Measurements from ENCODE around the gene CNST.
A peak's percentile ranks its signal among the peaks of the same experiment; 100 is the strongest.

The CNST gene, protein sequence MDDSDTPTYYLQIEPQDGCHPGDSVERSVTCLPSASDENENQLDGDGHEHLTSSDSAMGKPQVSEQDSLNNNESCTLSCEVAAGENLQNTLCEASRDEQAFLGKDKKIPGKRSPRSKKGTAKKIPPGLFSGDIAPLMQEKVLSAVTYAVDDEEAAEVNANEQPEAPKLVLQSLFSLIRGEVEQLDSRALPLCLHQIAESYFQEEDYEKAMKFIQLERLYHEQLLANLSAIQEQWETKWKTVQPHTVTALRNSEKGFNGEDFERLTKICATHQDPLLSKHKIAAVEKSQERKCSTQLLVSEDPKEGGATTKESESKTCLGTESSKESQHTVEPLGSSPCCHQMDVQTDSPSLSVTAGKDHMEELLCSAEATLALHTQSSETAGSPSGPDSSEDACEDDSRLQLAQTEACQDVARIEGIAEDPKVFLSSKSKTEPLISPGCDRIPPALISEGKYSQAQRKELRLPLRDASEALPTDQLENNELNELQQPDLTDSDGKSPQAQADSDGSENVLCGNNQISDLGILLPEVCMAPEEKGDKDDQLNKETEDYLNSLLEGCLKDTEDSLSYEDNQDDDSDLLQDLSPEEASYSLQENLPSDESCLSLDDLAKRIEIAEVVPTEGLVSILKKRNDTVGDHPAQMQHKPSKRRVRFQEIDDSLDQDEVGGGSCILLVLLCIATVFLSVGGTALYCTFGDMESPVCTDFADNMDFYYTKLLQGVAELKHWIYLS

DNA sequence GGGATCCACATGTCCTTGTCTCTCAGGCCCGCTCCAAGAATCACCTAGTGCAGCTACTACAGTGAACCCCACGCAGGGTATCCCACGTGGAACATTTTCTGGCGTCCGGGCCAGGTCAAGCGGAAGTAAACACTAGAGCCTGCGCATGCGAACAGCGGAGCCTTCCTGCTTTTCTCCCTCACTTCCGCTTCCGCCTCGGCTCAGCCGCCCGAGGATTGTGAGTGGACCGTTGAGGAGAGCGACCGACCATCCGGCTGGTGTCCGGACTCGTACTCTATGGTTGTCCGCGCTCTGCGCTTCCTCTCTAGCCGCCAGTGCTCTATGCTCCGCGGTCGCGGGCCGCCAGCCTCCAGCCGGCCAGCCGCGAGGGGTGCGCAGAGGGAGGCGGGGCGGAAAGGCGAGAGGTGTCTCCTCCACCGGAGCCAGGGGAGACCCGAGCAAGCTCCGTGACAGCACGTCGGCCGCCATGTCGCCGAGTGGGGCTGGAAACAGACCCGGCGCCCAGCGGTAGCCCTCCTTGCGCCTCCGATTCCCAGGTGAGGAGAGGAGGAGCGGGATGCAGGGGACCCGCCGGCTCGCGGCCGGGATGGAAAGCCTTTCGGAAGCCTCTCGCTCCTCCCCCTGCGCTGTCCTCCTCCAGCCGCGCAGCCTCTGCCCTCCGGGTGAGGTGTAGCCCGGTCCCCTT is at the start of gene CNST, which contains the start of gene TFB2M:
CNST (plus strand) TSS at position 329 of the 685 bp plus-strand sequence. CDS start 25,107 bp downstream, outside the sequence.
TFB2M (minus strand) TSS at position 134 of the 685 bp plus-strand sequence; CDS start at position 11, 123 bp downstream.
- peak; percentile 98 for DNase-seq (ENCODE audit: low spot score)

DNA sequence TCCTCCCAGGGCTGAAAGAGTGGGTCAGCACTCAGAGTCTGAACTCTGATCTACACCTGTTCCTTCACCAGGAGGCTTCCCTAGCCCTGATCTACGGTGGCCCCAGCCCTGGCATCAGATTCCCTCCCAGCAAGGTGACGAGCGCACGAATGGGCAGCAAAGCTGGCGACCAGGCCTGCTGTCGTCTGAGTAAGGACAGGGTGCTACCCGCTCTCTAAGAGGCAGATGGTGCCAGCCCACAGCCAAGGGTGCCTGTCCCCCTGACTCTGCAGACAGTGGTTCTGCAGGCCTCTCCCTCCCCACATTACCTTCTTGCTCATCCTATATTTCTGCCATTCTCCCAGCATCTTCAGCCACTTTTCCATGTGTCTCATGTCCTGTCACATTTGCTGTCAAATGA is 48.9 kb upstream of the CNST start:
- DNase-seq (ENCODE audit: low spot score) = no peak

GRCh38 chr1:246518456-246519205 is 47.6 kb upstream of the CNST start:
- DNase-seq (ENCODE audit: low spot score) = no peak

GRCh38 chr1:246519514-246519913 is 46.7 kb upstream of the CNST start:
- no peak for DNase-seq (ENCODE audit: low spot score)

GRCh38 chr1:246526380-246526779 is 39.9 kb upstream of the CNST start:
- no peak for DNase-seq (ENCODE audit: low spot score)

- DNase-seq (ENCODE audit: low spot score) = no peak
Measured at GRCh38 chr1:246526915-246527314, 39.3 kb upstream of the CNST start.

DNA sequence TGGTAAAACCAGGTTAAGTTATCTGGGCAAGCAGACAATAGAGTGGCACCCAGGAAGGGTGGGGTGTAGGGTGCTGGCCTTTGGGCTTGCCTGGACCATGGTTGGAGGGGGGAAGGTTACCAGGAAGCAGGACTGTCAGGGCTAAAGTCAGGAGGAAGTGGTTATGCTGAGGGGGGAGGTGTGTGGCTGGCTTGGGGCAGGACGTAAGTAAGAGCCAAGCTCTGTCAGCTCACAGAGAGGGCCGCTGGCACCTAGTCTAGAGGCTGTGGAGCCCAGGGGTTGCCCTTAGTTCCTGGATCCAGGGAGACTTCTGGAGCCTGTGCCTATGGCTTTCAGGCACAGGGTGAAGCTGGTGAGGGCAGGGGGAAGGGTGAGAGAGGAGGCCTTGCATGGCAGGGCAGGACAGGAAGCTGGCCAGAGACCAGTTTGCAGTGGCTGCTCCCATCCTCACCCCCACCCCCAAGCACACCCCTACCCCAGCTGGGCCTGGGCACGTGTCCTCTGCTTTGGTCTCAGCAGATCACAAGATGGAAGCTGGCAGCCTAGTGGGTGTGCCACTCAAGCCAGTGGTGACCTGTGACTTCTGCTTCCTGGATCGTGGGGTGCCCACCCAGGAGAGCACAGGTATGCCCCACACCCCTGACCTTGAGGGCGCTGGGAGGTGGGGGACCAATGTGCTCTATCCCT is 38.7 kb upstream of the CNST start:
- DNase-seq (ENCODE audit: low spot score) = no peak

DNA sequence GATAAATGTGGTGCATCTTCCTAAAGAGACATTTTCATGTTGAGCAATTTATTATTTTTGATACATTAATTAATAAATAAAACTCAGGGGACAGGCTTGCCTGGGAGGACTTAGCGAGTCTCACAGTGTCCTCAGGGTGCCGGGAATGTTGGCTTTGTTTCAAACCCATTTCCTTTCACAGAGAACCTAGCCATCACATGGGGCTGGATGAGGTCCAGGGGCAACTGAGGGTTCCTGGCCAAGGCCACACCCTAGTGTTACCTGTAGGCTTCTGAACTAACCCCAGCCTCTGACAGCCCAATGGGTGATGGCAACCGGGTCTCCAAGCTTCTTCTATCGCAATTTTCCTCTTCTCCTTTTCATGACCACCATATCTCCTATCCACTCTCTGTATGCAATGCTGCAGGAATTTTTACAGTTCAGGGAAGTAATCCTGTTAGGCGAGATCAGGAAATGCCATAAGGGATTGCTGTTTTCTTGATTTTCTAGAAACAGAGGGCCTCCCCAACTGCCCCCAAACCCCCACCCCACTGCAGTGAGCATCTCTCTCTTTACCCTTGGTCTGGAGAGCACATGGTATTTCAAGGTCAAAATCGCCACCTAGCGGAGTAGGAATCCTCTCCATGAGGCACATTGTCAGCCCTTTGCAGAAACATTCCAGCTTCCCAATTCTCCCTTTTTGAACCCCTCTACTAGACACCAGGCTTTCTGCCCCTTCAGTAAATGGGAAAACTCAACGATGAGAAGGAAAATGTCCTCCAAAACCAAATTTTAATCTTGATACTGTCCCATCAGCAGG is 37.1 kb upstream of the CNST start:
- DNase-seq (ENCODE audit: low spot score) = no peak

- DNase-seq (ENCODE audit: low spot score) = no peak
Measured at GRCh38 chr1:246530482-246530881, 35.8 kb upstream of the CNST start.

DNA sequence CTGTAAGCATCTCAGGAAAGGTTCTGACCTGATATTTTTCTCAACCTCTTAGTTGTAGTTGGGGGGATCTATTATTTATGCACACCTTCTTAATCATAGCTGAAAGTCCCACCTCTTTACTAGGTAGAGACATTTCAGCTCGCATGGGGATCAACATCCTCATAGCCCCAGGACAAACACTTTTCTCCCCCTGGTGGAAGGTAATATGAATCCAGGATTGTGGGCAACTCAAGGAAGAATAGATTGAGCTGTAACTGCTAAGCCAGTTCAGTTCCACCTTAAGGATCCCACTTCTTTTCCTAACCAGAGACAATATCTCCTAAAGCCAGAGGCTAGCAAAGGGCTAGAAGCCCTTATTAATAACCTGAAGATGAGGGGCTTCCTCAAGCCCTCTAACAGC is 33.7 kb upstream of the CNST start:
- DNase-seq (ENCODE audit: low spot score) = no peak

- DNase-seq (ENCODE audit: low spot score) = no peak
Measured at GRCh38 chr1:246533371-246533905, 32.8 kb upstream of the CNST start.

DNA sequence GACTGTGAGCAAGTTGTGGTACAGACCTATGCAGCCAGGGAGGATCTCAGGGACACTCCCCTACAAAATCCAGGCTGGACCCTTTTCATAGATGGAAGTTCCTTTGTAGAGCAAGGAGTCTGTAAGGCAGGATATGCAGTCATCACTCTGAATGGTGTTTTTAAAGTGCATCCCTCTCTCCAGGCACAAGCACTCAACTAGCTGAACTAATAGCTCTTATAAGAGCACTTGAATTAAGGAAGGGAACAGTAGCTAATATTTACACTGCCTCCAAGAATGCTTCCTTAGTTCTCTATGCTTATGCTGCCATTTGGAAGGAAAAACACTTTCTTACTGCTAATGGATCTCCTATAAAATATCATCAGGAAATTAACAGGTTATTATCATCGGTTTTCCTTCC is 32.1 kb upstream of the CNST start:
- DNase-seq (ENCODE audit: low spot score) = no peak

DNA sequence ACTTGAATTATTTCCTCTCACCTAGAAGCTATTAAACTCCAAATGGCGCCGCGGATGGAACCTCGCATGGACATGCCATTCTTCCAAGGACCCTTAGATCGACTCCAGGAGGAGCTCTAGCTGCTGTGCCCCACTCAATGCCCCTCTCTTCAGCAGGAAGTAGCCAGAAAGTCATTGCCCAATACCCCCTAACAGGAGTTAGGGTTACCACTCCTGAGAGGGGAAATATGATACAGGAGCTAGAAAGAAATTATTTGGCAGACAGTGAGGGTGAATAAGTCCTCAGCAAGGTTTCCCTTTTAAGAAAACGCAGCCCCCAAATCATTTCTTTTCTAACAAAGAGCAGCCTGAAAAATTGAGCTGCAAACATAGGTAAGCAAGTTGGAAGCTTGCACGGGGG is 28.8 kb upstream of the CNST start:
- DNase-seq (ENCODE audit: low spot score) = no peak

GRCh38 chr1:246537887-246538286 is 28.4 kb upstream of the CNST start:
- no peak for DNase-seq (ENCODE audit: low spot score)

DNA sequence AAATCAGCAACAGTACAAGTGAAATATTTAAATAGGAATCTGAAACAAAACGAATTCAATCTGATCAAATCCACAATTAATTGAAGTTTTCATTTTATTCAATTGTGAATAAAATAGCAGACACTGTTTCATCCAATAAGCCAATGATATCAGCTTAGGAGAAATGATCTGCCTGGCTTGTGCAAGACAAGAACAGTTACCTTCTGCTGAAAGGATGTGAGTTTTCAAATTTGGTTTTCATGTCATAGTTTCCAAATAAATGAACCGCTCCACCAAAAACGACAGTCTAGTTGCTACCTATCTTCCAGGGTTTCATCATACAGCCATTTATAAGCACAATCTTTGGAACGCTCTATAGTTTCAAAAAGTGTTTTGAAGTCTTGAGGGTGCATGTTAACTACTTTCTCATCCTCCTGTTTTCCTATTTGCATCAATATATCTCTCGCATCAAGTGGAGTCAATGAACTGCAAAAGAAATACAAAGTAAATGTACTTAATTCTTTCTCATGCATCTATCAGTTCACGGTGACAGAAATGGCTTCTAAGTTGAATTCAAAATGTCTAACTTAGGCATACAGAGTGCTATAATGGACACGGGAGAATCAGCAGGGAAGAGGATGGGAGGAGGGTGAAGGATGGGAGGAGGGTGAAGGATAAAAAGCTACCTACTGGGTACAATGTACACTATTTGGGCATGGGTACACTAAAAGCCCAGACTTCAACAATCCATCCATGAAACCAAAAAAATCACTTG is 25.3 kb upstream of the CNST start:
- no peak for DNase-seq (ENCODE audit: low spot score)

DNA sequence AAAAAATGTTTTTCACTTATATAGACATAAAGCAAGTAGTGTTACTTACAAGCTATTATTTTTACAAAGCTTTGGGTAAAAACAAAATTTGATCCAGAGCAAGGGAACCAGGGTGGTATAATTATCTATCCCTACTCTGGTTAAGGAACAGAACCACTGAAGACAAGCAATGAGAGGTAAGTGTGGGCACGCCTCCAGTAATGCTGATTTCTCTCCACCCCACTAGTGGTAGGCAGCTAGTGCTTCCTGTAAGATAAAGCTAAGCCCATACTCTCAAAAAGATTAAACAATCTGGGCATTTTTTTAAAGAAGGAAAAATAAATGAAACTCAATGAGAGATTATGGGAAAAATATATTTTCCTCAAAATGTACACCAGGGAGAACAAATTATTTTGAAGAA is 22.3 kb upstream of the CNST start:
- DNase-seq (ENCODE audit: low spot score) = no peak

- no peak for DNase-seq (ENCODE audit: low spot score)
Measured at GRCh38 chr1:246549665-246550064, 16.6 kb upstream of the CNST start.

DNA sequence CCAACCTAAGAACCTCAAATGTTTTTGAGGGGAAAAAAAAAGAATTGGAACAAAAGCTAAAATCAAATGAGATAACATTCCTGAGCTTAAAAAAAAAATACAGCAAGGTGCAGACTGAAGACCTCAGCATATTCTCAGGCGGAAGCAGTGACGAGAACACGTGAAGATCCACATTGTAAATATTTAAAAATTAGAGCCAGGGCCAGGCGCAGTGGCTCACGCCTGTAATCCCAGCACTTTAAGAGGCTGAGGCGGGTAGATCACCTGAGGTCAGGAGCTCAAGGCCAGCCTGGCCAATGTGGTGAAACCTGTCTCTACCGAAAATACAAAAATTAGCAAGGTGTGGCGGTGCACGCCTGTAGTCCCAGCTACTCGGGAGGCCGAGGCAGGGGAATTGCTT is 15.9 kb upstream of the CNST start:
- no peak for DNase-seq (ENCODE audit: low spot score)

- no peak for DNase-seq (ENCODE audit: low spot score)
Measured at GRCh38 chr1:246552110-246552509, 14.1 kb upstream of the CNST start.

GRCh38 chr1:246554201-246554600 is 12.1 kb upstream of the CNST start:
- DNase-seq (ENCODE audit: low spot score) = no peak

Measured in hematopoietic multipotent progenitor cell treated with erythropoietin and hydrocortisone succinate and interleukin-3 and kit ligand, for 17 days (in vitro differentiated cells).